GM19438 (cell line): ENCODE results near the gene PXDC1.
"Not testable (repeated sequence)": the region's sequence is repeated elsewhere in the genome, so short reads cannot be mapped to it uniquely, and the experiment has no call there.

Experiments
- ATAC-seq: cut with Tn5 transposase; IDR thresholded peaks from one replicate; pipeline ENCODE4 v1.9.1; 2021; ENCODE audit warnings: low read depth; ENCODE audit not compliant: unreplicated experiment

The PXDC1 gene

GRCh38 chr6:3687847-3688246 lies 63.7 kb downstream of the PXDC1 start:
- no peak for ATAC-seq

GRCh38 chr6:3683331-3683730 lies 68.2 kb downstream of the PXDC1 start:
- ATAC-seq: no peak

GRCh38 chr6:3678946-3679345 lies 72.6 kb downstream of the PXDC1 start:
- no peak for ATAC-seq

GRCh38 chr6:3677751-3678150 lies 73.8 kb downstream of the PXDC1 start:
- ATAC-seq: not testable (repeated sequence)

GRCh38 chr6:3677351-3677750 lies 74.2 kb downstream of the PXDC1 start:
- ATAC-seq: not testable (repeated sequence)
